HG02588 (cell line): ENCODE measurements around the gene PDGFB.

Experiments used
- ATAC-seq: cut with Tn5 transposase; IDR thresholded peaks from one replicate; pipeline ENCODE4 v1.9.1; 2021; ENCODE audit warnings: mild to moderate bottlenecking, moderate library complexity; ENCODE audit not compliant: unreplicated experiment

The PDGFB gene

GRCh38 chr22:39244496-39245129 lies at the start of gene PDGFB:
TSS of gene PDGFB (minus strand) at chr22:39244982. CDS start at chr22:39243963, 1,019 bp downstream.
- no peak for ATAC-seq

- ATAC-seq: no peak
These were observed 49.1 kb upstream of the PDGFB start for GRCh38 chr22:39293766-39294368.

GRCh38 chr22:39292561-39293074 lies 47.8 kb upstream of the PDGFB start:
- no peak for ATAC-seq

GRCh38 chr22:39292031-39292462 lies 47.3 kb upstream of the PDGFB start:
- no peak for ATAC-seq

GRCh38 chr22:39291523-39291922 lies 46.7 kb upstream of the PDGFB start:
- no peak for ATAC-seq

GRCh38 chr22:39290724-39291161 lies 46.0 kb upstream of the PDGFB start:
- ATAC-seq: no peak

- no peak for ATAC-seq
These were observed 45.4 kb upstream of the PDGFB start for GRCh38 chr22:39289975-39290720.

GRCh38 chr22:39289533-39289932 lies 44.8 kb upstream of the PDGFB start:
- ATAC-seq: no peak

GRCh38 chr22:39288135-39288898 lies 43.5 kb upstream of the PDGFB start:
- no peak for ATAC-seq

GRCh38 chr22:39287076-39287725 lies 42.4 kb upstream of the PDGFB start:
- no peak for ATAC-seq

GRCh38 chr22:39284983-39285382 lies 40.2 kb upstream of the PDGFB start:
- ATAC-seq: no peak

GRCh38 chr22:39284142-39284980 lies 39.6 kb upstream of the PDGFB start:
- ATAC-seq: no peak

GRCh38 chr22:39283322-39284141 lies 38.8 kb upstream of the PDGFB start:
- ATAC-seq: no peak

- ATAC-seq: no peak
These were observed 38.0 kb upstream of the PDGFB start for GRCh38 chr22:39282645-39283321.

GRCh38 chr22:39281126-39281525 lies 36.3 kb upstream of the PDGFB start:
- no peak for ATAC-seq

GRCh38 chr22:39280250-39280649 lies 35.5 kb upstream of the PDGFB start:
- no peak for ATAC-seq

GRCh38 chr22:39279170-39279850 lies 34.5 kb upstream of the PDGFB start:
- ATAC-seq: no peak

GRCh38 chr22:39278040-39278439 lies 33.3 kb upstream of the PDGFB start:
- no peak for ATAC-seq
